GM23338 (cell line): ENCODE results near the gene AP2M1. TPM values are rescaled to one million over a fixed set of nuclear protein-coding genes. Genes with fewer than 3 reads are reported as not detected.

Experiments used
- ATAC-seq: fragments of 200-7000 bp; cut with Tn5 transposase; 3 replicates; pipeline ENCODE4 v1.9.1; 2020
- DNase-seq: peaks from one replicate; pipeline ENCODE4 v3.0.0-alpha.2; 2015; ENCODE audit warnings: low spot score
- H2AFZ ChIP-seq: fragments of 200-600 bp; sonication (generic); 2 replicates; pipeline ENCODE4 v1.8.0; 2016; ENCODE audit warnings: antibody characterized with exemption, mild to moderate bottlenecking, moderate library complexity
- H3F3A ChIP-seq: fragments of 200-600 bp; sonication (generic); replicated peaks from 2 replicates; pipeline ENCODE4 v1.8.0; 2017; ENCODE audit warnings: antibody characterized with exemption, mixed run types, low read depth
- H3K27ac ChIP-seq: fragments of 200-600 bp; sonication (generic); 2 replicates; pipeline ENCODE4 v1.6.1; 2016; ENCODE audit warnings: low read depth
- H3K27me3 ChIP-seq: fragments of 200-600 bp; sonication (generic); 2 replicates; pipeline ENCODE4 v1.8.0; 2016; ENCODE audit warnings: mild to moderate bottlenecking, mixed run types, moderate library complexity; ENCODE audit not compliant: insufficient read depth
- H3K36me3 ChIP-seq: fragments of 200-600 bp; sonication (generic); 2 replicates; pipeline ENCODE4 v1.8.0; 2016; ENCODE audit warnings: mild to moderate bottlenecking; ENCODE audit not compliant: insufficient read depth
- H3K4me1 ChIP-seq: fragments of 200-600 bp; sonication (generic); 2 replicates; pipeline ENCODE4 v1.8.0; 2016; ENCODE audit warnings: mild to moderate bottlenecking, moderate library complexity; ENCODE audit not compliant: insufficient read depth
- H3K4me2 ChIP-seq: fragments of 200-600 bp; sonication (generic); 2 replicates; pipeline ENCODE4 v1.7.1; 2017; ENCODE audit warnings: mixed run types
- H3K4me3 ChIP-seq: fragments of 200-600 bp; sonication (generic); 2 replicates; pipeline ENCODE4 v1.6.1; 2016; ENCODE audit warnings: mixed run types
- H3K79me2 ChIP-seq: fragments of 200-600 bp; sonication (generic); replicated peaks from 2 replicates; pipeline ENCODE4 v1.8.0; 2017; ENCODE audit warnings: mild to moderate bottlenecking; ENCODE audit not compliant: insufficient read depth
- H3K9me2 ChIP-seq: fragments of 200-600 bp; sonication (generic); 2 replicates; pipeline ENCODE4 v1.8.0; 2017; ENCODE audit not compliant: insufficient read depth
- H4K20me1 ChIP-seq: fragments of 200-600 bp; sonication (generic); replicated peaks from 2 replicates; pipeline ENCODE4 v1.8.0; 2017; ENCODE audit warnings: mild to moderate bottlenecking; ENCODE audit not compliant: insufficient read depth
- H3K27ac Mint-ChIP-seq: 2 replicates; pipeline ENCODE4 v1.8.0; 2020; ENCODE audit warnings: inconsistent platforms, mild to moderate bottlenecking, moderate library complexity, mixed read lengths
- H3K27me3 Mint-ChIP-seq: 3 replicates; pipeline ENCODE4 v1.8.0; 2022; ENCODE audit warnings: low read depth, mild to moderate bottlenecking, moderate library complexity, mixed read lengths, inconsistent platforms; ENCODE audit not compliant: insufficient read depth, poor library complexity
- H3K36me3 Mint-ChIP-seq: 3 replicates; pipeline ENCODE4 v1.8.0; 2021; ENCODE audit warnings: low read depth, mild to moderate bottlenecking, inconsistent platforms, moderate library complexity, mixed read lengths
- H3K4me1 Mint-ChIP-seq: 3 replicates; pipeline ENCODE4 v1.8.0; 2020; ENCODE audit warnings: mild to moderate bottlenecking, inconsistent platforms, mixed read lengths
- H3K4me3 Mint-ChIP-seq: 3 replicates; pipeline ENCODE4 v1.8.0; 2021; ENCODE audit warnings: moderate library complexity, mild to moderate bottlenecking, inconsistent platforms, mixed read lengths
- H3K9me3 Mint-ChIP-seq: 3 replicates; pipeline ENCODE4 v1.8.0; 2020; ENCODE audit warnings: moderate library complexity, mild to moderate bottlenecking, inconsistent platforms, mixed read lengths
- CREB1 ChIP-seq: fragments of 250-450 bp; sonication (Bioruptor Pico); IDR thresholded peaks from 2 replicates; pipeline ENCODE4 v1.5.0; 2020; ENCODE audit warnings: low read depth, mild to moderate bottlenecking, moderate library complexity
- CTCF ChIP-seq, 2 experiments: fragments of 200-600 bp in 1 of 2; sonication (generic) in 1 of 2; conservative IDR thresholded peaks; 2 replicates each; pipeline versions ENCODE4 v1.5.1 to v1.6.1; 2016 to 2017; ENCODE audit warnings: antibody characterized with exemption in 2 of 2, low read depth in 2 of 2, mild to moderate bottlenecking in 2 of 2, moderate library complexity in 1 of 2
- ETS1 ChIP-seq: IDR thresholded peaks from 2 replicates; pipeline ENCODE4 v1.6.1; 2016; ENCODE audit warnings: antibody characterized with exemption
- EZH2 ChIP-seq: fragments of 200-600 bp; sonication (generic); IDR thresholded peaks from one replicate; pipeline ENCODE4 v1.8.0; 2017; ENCODE audit warnings: antibody characterized with exemption, mild to moderate bottlenecking, low read depth; ENCODE audit not compliant: unreplicated experiment
- EZH2phosphoT487 ChIP-seq: fragments of 200-600 bp; sonication (generic); IDR thresholded peaks from one replicate; pipeline ENCODE4 v1.8.1; 2018; ENCODE audit warnings: antibody characterized with exemption; ENCODE audit not compliant: unreplicated experiment
- JUNB ChIP-seq: IDR thresholded peaks from one replicate; pipeline ENCODE4 v1.6.1; 2016; ENCODE audit warnings: antibody characterized with exemption; ENCODE audit not compliant: unreplicated experiment
- NANOG ChIP-seq: IDR thresholded peaks from 2 replicates; pipeline ENCODE4 v1.6.1; 2016; ENCODE audit warnings: antibody characterized with exemption, borderline replicate concordance
- POLR2AphosphoS5 ChIP-seq: IDR thresholded peaks from 2 replicates; pipeline ENCODE4 v1.6.1; 2016; ENCODE audit warnings: antibody characterized with exemption, low read depth
- STAT1 ChIP-seq: IDR thresholded peaks from one replicate; pipeline ENCODE4 v1.6.1; 2016; ENCODE audit warnings: antibody characterized with exemption; ENCODE audit not compliant: unreplicated experiment
- ZNF114 ChIP-seq: fragments of 250-450 bp; sonication (Bioruptor Pico); IDR thresholded peaks from 2 replicates; pipeline ENCODE4 v1.5.0; 2020; ENCODE audit warnings: mild to moderate bottlenecking, moderate library complexity
- ZNF331 ChIP-seq: fragments of 250-450 bp; sonication (Bioruptor Pico); IDR thresholded peaks from 2 replicates; pipeline ENCODE4 v1.5.0; 2020; ENCODE audit warnings: low read depth, mild to moderate bottlenecking, moderate library complexity
- polyA plus RNA-seq: library from polyadenylated mRNA; unstranded; fragments of >200 nt; fragmentation: Nextera tagmentation; extraction: Ambion mirVana; gene quantifications from 2 replicates; pipeline ENCODE4 v1.2.1, GENCODE V29; 2016
- total RNA-seq: library from RNA; depleted of rRNA; stranded (reverse); fragments of >200 nt; shearing (Covaris generic); gene quantifications from 2 replicates; pipeline ENCODE4 v1.2.3, GENCODE V29; 2014
- TF ChIP-seq, protein P1 (sequence below): IDR thresholded peaks from one replicate; pipeline ENCODE4 v1.6.1; 2018; ENCODE audit warnings: antibody characterized with exemption; ENCODE audit not compliant: unreplicated experiment
- TF ChIP-seq, protein P2 (sequence below): fragments of 250-450 bp; sonication (Bioruptor Pico); IDR thresholded peaks from 2 replicates; pipeline ENCODE4 v1.5.0; 2020; ENCODE audit warnings: mild to moderate bottlenecking, moderate library complexity

The AP2M1 gene
- total and polyA plus RNA-seq, 2 experiments from 2014 or later, result 215 to 305 TPM

GRCh38 chr3:184209146-184209923 is 34.7 kb downstream of the AP2M1 start:
- TF ChIP-seq, protein P1, sequence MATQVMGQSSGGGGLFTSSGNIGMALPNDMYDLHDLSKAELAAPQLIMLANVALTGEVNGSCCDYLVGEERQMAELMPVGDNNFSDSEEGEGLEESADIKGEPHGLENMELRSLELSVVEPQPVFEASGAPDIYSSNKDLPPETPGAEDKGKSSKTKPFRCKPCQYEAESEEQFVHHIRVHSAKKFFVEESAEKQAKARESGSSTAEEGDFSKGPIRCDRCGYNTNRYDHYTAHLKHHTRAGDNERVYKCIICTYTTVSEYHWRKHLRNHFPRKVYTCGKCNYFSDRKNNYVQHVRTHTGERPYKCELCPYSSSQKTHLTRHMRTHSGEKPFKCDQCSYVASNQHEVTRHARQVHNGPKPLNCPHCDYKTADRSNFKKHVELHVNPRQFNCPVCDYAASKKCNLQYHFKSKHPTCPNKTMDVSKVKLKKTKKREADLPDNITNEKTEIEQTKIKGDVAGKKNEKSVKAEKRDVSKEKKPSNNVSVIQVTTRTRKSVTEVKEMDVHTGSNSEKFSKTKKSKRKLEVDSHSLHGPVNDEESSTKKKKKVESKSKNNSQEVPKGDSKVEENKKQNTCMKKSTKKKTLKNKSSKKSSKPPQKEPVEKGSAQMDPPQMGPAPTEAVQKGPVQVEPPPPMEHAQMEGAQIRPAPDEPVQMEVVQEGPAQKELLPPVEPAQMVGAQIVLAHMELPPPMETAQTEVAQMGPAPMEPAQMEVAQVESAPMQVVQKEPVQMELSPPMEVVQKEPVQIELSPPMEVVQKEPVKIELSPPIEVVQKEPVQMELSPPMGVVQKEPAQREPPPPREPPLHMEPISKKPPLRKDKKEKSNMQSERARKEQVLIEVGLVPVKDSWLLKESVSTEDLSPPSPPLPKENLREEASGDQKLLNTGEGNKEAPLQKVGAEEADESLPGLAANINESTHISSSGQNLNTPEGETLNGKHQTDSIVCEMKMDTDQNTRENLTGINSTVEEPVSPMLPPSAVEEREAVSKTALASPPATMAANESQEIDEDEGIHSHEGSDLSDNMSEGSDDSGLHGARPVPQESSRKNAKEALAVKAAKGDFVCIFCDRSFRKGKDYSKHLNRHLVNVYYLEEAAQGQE, result no peak
- TF ChIP-seq JUNB (no peak), ZNF331 (CRISPR knock-in tag) (no peak), CREB1 (CRISPR knock-in tag) (no peak), CTCF (conservative IDR thresholded peaks at IDR 0.05; ENCODE audit: low read depth in 2 of 2) (no peak), ZNF114 (CRISPR knock-in tag) (no peak), EZH2 (no peak), EZH2phosphoT487 (no peak), NANOG (no peak), POLR2AphosphoS5 (no peak), ETS1 (no peak), STAT1 (no peak)
- TF ChIP-seq, protein P2, sequence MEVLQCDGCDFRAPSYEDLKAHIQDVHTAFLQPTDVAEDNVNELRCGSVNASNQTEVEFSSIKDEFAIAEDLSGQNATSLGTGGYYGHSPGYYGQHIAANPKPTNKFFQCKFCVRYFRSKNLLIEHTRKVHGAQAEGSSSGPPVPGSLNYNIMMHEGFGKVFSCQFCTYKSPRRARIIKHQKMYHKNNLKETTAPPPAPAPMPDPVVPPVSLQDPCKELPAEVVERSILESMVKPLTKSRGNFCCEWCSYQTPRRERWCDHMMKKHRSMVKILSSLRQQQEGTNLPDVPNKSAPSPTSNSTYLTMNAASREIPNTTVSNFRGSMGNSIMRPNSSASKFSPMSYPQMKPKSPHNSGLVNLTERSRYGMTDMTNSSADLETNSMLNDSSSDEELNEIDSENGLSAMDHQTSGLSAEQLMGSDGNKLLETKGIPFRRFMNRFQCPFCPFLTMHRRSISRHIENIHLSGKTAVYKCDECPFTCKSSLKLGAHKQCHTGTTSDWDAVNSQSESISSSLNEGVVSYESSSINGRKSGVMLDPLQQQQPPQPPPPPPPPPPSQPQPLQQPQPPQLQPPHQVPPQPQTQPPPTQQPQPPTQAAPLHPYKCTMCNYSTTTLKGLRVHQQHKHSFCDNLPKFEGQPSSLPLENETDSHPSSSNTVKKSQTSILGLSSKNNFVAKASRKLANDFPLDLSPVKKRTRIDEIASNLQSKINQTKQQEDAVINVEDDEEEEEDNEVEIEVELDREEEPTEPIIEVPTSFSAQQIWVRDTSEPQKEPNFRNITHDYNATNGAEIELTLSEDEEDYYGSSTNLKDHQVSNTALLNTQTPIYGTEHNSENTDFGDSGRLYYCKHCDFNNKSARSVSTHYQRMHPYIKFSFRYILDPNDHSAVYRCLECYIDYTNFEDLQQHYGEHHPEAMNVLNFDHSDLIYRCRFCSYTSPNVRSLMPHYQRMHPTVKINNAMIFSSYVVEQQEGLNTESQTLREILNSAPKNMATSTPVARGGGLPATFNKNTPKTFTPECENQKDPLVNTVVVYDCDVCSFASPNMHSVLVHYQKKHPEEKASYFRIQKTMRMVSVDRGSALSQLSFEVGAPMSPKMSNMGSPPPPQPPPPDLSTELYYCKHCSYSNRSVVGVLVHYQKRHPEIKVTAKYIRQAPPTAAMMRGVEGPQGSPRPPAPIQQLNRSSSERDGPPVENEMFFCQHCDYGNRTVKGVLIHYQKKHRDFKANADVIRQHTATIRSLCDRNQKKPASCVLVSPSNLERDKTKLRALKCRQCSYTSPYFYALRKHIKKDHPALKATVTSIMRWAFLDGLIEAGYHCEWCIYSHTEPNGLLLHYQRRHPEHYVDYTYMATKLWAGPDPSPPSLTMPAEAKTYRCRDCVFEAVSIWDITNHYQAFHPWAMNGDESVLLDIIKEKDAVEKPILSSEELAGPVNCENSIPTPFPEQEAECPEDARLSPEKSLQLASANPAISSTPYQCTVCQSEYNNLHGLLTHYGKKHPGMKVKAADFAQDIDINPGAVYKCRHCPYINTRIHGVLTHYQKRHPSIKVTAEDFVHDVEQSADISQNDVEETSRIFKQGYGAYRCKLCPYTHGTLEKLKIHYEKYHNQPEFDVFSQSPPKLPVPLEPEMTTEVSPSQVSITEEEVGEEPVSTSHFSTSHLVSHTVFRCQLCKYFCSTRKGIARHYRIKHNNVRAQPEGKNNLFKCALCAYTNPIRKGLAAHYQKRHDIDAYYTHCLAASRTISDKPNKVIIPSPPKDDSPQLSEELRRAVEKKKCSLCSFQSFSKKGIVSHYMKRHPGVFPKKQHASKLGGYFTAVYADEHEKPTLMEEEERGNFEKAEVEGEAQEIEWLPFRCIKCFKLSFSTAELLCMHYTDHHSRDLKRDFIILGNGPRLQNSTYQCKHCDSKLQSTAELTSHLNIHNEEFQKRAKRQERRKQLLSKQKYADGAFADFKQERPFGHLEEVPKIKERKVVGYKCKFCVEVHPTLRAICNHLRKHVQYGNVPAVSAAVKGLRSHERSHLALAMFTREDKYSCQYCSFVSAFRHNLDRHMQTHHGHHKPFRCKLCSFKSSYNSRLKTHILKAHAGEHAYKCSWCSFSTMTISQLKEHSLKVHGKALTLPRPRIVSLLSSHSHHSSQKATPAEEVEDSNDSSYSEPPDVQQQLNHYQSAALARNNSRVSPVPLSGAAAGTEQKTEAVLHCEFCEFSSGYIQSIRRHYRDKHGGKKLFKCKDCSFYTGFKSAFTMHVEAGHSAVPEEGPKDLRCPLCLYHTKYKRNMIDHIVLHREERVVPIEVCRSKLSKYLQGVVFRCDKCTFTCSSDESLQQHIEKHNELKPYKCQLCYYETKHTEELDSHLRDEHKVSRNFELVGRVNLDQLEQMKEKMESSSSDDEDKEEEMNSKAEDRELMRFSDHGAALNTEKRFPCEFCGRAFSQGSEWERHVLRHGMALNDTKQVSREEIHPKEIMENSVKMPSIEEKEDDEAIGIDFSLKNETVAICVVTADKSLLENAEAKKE (CRISPR knock-in tag), result no peak
- H3K27me3 Mint-ChIP-seq, result peaks cover 6% of the 10 kb centered on the region
- Histone ChIP-seq H3K27me3 (no peaks in the 10 kb centered on the region), H4K20me1 (0 out of 2 replicates have a peak, but pooled peaks cover 5% of the 10 kb centered on the region), H3F3A (no peaks in the 10 kb centered on the region), H3K4me3 (no peak overlapping the region), H3K9me2 (no peaks in the 10 kb centered on the region), H3K79me2 (no peaks in the 10 kb centered on the region), H3K36me3 (no peaks in the 10 kb centered on the region), H3K4me1 (no peaks in the 10 kb centered on the region), H3K27ac (no peak overlapping the region), H2AFZ (no peak overlapping the region), H3K4me2 (no peak overlapping the region)
- DNase-seq (no peak), ATAC-seq (no peak)
- no peaks in the 10 kb centered on the region for H3K9me3 Mint-ChIP-seq
- no peak overlapping the region for H3K27ac Mint-ChIP-seq
- no peak overlapping the region for H3K4me3 Mint-ChIP-seq
- no peaks in the 10 kb centered on the region for H3K4me1 Mint-ChIP-seq
- H3K36me3 Mint-ChIP-seq, result no peaks in the 10 kb centered on the region
